ENCODE data around the gene ADAMTS3. TPM values are rescaled to one million over a fixed set of nuclear protein-coding genes. Genes with fewer than 3 reads are reported as not detected.

ADAMTS3 gene
- total RNA-seq, 1 experiment from 2014 or later = 4.4 TPM

- TF ChIP-seq E2F5 (CRISPR knock-in tag; IDR thresholded peaks at IDR 0.05) (no peak), ELF4 (CRISPR knock-in tag; IDR thresholded peaks at IDR 0.05; ENCODE audit: low read depth) (no peak), SOX15 (CRISPR knock-in tag; IDR thresholded peaks at IDR 0.05) (no peak)
Measured at GRCh38 chr4:72505314-72505744, 63.7 kb downstream of the ADAMTS3 start (continued).

GRCh38 chr4:72500214-72500613, 68.8 kb downstream of the ADAMTS3 start:
- Mint-ChIP-seq H3K27me3 (ENCODE audit: low read depth) (no peaks in the 10 kb centered on the region), H3K36me3 (no peaks in the 10 kb centered on the region), H3K27ac (no peak overlapping the region), H3K9me3 (peaks cover 25% of the 10 kb centered on the region), H3K4me1 (no peaks in the 10 kb centered on the region), H3K4me3 (no peak overlapping the region)
- TF ChIP-seq NFYB (CRISPR knock-in tag; conservative IDR thresholded peaks at IDR 0.05; ENCODE audit: low read depth) (no peak), ZNF138 (CRISPR knock-in tag; conservative IDR thresholded peaks at IDR 0.05) (no peak), MYBL2 (CRISPR knock-in tag; IDR thresholded peaks at IDR 0.05) (no peak), JAZF1 (CRISPR knock-in tag; IDR thresholded peaks at IDR 0.05) (no peak)
- no peak for DNase-seq (ENCODE audit: low spot score)
- POLR2A ChIA-PET = no interaction called here
- CTCF ChIA-PET = no interaction called here
- no peak for ATAC-seq

- TF ChIP-seq ZNF425 (CRISPR knock-in tag; conservative IDR thresholded peaks at IDR 0.05) = no peak
- no peak for TF ChIP-seq ERG (CRISPR knock-in tag; IDR thresholded peaks at IDR 0.05)
- no peak for TF ChIP-seq MXD4 (CRISPR knock-in tag; IDR thresholded peaks at IDR 0.05; ENCODE audit: borderline replicate concordance)
- no peak for TF ChIP-seq TCF7 (CRISPR knock-in tag; IDR thresholded peaks at IDR 0.05; ENCODE audit: low read depth)
- TF ChIP-seq MYBL2 (CRISPR knock-in tag; IDR thresholded peaks at IDR 0.05) = no peak
- no peak for TF ChIP-seq SMAD4 (CRISPR knock-in tag; IDR thresholded peaks at IDR 0.05)
- no peak for TF ChIP-seq ATF6 (CRISPR knock-in tag; IDR thresholded peaks at IDR 0.05)
- no peak for TF ChIP-seq AR (CRISPR knock-in tag; IDR thresholded peaks at IDR 0.05)
- ChIA-PET POLR2A (no interaction called here), CTCF (interaction anchor here (1.0 to 2.1 kb wide), 3 partner anchors 9 to 724 kb away, joined by 3 to 7 read pairs (median 4); no protein-coding TSS in a partner anchor)
- peaks cover 3% of the 10 kb centered on the region; the same call in 1 of the 2 replicates for H3K4me1 Mint-ChIP-seq
- H3K27ac Mint-ChIP-seq = no peak overlapping the region
- peaks cover 3% of the 10 kb centered on the region; the same call in 1 of the 2 replicates for H3K36me3 Mint-ChIP-seq
- no peak overlapping the region for H3K4me3 Mint-ChIP-seq
- peaks cover 20% of the 10 kb centered on the region for H3K9me3 Mint-ChIP-seq
- no peak for DNase-seq (ENCODE audit: low spot score)
- no peak for ATAC-seq
- no peaks in the 10 kb centered on the region for H3K27me3 Mint-ChIP-seq (ENCODE audit: low read depth)
Measured at GRCh38 chr4:72496119-72496518, 72.9 kb downstream of the ADAMTS3 start.
